Subcutaneous abdominal adipose tissue (tissue), 5 donors: Measurements from ENCODE around the gene ADAMTS12.

Source experiments
- H3K27ac ChIP-seq: one replicate; pipeline ENCODE4 v1.7.0; 2013; ENCODE audit warnings: low read depth, mild to moderate bottlenecking, inconsistent platforms, low read length, moderate library complexity
- H3K27me3 ChIP-seq, 5 donors: one replicate each; pipeline ENCODE4 v1.7.0; 2013; ENCODE audit warnings: low read length in 5 of 5, inconsistent platforms in 1 of 5; ENCODE audit not compliant: control insufficient read depth in 5 of 5, insufficient read depth in 4 of 5
- H3K36me3 ChIP-seq, 5 donors: one replicate each; pipeline ENCODE4 v1.7.0; 2013; ENCODE audit warnings: low read length in 5 of 5; ENCODE audit not compliant: control insufficient read depth in 5 of 5, insufficient read depth in 5 of 5
- H3K4me1 ChIP-seq, 5 donors: one replicate each; pipeline ENCODE4 v1.7.0; 2013; ENCODE audit warnings: low read length in 5 of 5, mild to moderate bottlenecking in 3 of 5, moderate library complexity in 1 of 5; ENCODE audit not compliant: control insufficient read depth in 5 of 5, insufficient read depth in 5 of 5
- H3K4me3 ChIP-seq, 5 donors: one replicate each; pipeline ENCODE4 v1.7.0; 2013; ENCODE audit warnings: low read length in 5 of 5, low read depth in 1 of 5
- H3K9ac ChIP-seq, 5 donors: one replicate each; pipeline ENCODE4 v1.7.0; 2013; ENCODE audit warnings: low read length in 5 of 5, mild to moderate bottlenecking in 4 of 5, moderate library complexity in 3 of 5
- H3K9me3 ChIP-seq, 5 donors: one replicate each; pipeline ENCODE4 v1.7.0; 2013; ENCODE audit warnings: low read length in 5 of 5; ENCODE audit not compliant: control insufficient read depth in 5 of 5
- donor health status: healthy.
- donor health status: healthy.
- donor health status: healthy.
- donor health status: healthy.
- donor health status: healthy.

Gene ADAMTS12

GRCh38 chr5:33852319-33852718, 39.5 kb downstream of the ADAMTS12 start:
- peak overlapping the region in 3 of 5 donors; percentile 20 to 36 (median 31) for H3K9ac ChIP-seq
- H3K4me3 ChIP-seq, result no peak overlapping the region
- peaks cover 3 to 58% (median 49%) of the 10 kb centered on the region in 5 donors for H3K4me1 ChIP-seq
- H3K27ac ChIP-seq, result peak overlapping the region; percentile 87
- no peaks in the 10 kb centered on the region for H3K9me3 ChIP-seq
- H3K27me3 ChIP-seq, result no peaks in the 10 kb centered on the region
- no peaks in the 10 kb centered on the region for H3K36me3 ChIP-seq

DNA sequence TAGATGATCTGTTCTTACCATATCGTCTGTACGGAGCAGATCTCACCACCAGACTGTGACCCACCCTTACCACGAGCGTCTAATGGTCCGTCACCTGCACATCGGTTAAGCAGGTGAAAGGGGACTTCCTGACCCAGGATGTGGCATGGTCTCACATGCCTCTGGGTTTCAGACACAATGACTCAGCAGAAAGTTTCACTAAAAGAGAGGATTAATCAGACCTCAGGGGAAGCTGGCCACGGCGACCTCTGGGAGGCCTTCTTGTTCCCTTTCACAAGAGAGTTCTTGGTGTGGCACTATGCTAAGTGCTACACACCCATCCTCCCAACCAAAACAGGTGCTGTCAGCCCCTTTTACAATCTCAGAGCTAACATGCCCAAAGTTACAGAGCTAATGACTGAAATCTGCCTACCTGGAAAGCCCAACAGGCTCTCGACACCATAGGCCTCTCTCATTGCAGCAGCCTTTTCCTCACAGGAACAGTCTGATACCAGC, 41.6 kb downstream of the ADAMTS12 start:
- Histone ChIP-seq H3K9me3 (no peaks in the 10 kb centered on the region), H3K27me3 (no peaks in the 10 kb centered on the region), H3K27ac (peak overlapping the region; percentile 87), H3K4me1 (peaks cover 3 to 56% (median 45%) of the 10 kb centered on the region in 5 donors), H3K4me3 (no peak overlapping the region), H3K36me3 (no peaks in the 10 kb centered on the region), H3K9ac (no peak overlapping the region)

DNA sequence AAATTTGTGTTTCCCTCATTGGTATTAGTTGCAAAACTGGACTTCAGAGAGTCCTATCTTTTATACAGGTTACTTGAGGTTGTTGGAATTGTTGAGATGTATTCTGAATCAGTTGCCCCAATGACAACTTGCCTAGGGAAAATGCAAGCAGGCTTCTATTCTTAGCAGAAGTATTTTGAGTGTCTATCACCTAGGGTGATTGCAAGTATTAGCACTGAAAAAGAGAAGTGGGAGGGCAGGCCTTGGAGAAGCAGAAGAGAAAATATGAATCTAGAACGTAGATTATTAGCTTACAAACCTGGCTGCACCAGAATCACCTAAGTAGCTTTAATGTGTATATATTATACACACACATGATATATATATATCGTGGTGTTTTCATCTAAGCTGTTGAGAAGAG, 43.2 kb downstream of the ADAMTS12 start:
- H3K4me3 ChIP-seq, result no peak overlapping the region
- H3K36me3 ChIP-seq, result no peaks in the 10 kb centered on the region
- H3K9me3 ChIP-seq, result no peaks in the 10 kb centered on the region
- peaks cover 3 to 41% (median 30%) of the 10 kb centered on the region in 5 donors for H3K4me1 ChIP-seq
- no peak overlapping the region for H3K9ac ChIP-seq
- H3K27me3 ChIP-seq, result no peaks in the 10 kb centered on the region
- no peak overlapping the region for H3K27ac ChIP-seq

DNA sequence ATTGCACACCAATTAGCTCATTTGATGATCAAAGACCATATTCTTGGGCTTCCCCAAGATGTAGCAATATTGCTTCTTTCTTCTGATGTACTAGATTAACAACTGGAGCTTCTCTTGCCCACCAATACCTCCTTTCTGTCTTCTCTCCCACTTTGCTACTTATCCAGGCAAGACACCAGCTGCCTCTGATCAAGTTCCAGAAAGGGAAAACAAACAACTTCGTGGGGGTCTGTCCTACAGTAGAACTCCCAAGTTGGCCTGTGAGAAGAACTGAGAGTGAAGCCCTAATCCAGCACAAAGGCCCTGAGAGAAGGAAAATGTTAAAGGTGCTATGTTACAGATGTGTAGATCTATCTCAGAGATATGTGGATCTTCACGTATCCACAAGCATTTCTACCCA, 44.9 kb downstream of the ADAMTS12 start:
- Histone ChIP-seq H3K27me3 (no peaks in the 10 kb centered on the region), H3K9ac (no peak overlapping the region), H3K4me3 (no peak overlapping the region), H3K36me3 (no peaks in the 10 kb centered on the region), H3K4me1 (peaks cover 3 to 26% (median 17%) of the 10 kb centered on the region in 5 donors), H3K9me3 (no peaks in the 10 kb centered on the region), H3K27ac (peak overlapping the region; percentile 5)

DNA sequence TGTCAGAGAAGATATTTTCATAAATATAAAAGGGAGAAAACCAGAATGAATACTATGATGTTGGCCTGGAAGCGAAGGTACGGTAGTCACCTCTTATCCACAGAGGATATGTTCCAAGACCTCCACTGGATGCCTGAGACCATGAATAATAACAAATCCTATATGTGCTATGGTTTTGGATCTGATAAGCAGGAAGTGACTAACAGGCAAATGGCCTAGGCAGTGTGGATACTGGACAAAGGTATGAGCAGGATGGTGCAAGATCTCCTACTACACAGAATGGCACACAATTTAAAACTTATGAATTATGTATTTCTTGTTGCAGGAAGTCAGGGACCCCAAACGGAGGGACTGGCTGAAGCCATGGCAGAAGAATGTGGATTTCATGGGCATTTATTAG, 48.2 kb downstream of the ADAMTS12 start:
- Histone ChIP-seq H3K27me3 (no peaks in the 10 kb centered on the region), H3K27ac (no peak overlapping the region), H3K4me1 (peaks cover 0 to 13% (median 4%) of the 10 kb centered on the region in 5 donors), H3K4me3 (no peak overlapping the region), H3K36me3 (no peaks in the 10 kb centered on the region), H3K9ac (no peak overlapping the region), H3K9me3 (no peaks in the 10 kb centered on the region)

GRCh38 chr5:33842456-33842855, 49.3 kb downstream of the ADAMTS12 start:
- Histone ChIP-seq H3K4me1 (peaks cover 0 to 14% (median 4%) of the 10 kb centered on the region in 5 donors), H3K27me3 (no peaks in the 10 kb centered on the region), H3K9me3 (no peaks in the 10 kb centered on the region), H3K36me3 (no peaks in the 10 kb centered on the region), H3K4me3 (no peak overlapping the region), H3K9ac (no peak overlapping the region), H3K27ac (no peak overlapping the region)

GRCh38 chr5:33841891-33842290, 49.9 kb downstream of the ADAMTS12 start:
- Histone ChIP-seq H3K36me3 (no peaks in the 10 kb centered on the region), H3K4me3 (no peak overlapping the region), H3K9ac (no peak overlapping the region), H3K9me3 (no peaks in the 10 kb centered on the region), H3K27me3 (no peaks in the 10 kb centered on the region), H3K4me1 (peaks cover 0 to 18% (median 4%) of the 10 kb centered on the region in 5 donors), H3K27ac (no peak overlapping the region)

DNA sequence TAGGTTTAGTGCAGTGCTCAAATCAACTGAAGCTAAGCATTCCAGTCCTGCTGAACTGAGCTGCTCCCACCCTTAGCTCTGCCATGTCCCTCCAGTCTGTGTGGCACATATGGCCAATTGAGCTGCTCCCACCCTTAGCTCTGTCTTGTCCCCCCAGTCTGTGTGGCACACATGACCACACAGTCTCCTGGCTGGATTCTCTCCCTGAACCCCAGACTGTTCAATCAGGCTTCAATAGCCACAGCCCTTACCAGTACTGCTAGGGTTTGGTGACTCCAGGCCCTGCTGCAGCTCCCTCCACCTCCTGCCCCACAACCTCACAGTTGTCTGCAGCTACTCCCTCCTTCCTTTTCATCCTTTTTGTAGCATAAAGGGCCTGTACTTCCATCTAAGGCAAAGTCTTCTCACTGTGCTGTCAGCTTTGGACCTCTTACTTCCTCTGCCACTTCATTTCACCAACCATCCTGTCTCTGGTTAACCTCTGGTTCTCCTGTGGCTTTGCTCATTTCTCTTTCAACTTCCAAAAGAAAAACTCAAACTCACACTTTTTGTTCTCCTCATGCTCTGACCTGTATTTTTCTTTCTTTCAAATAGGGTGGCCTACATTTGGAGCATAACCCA, 50.8 kb downstream of the ADAMTS12 start:
- H3K4me3 ChIP-seq, result no peak overlapping the region
- H3K9me3 ChIP-seq, result no peaks in the 10 kb centered on the region
- no peak overlapping the region for H3K9ac ChIP-seq
- no peaks in the 10 kb centered on the region for H3K27me3 ChIP-seq
- no peaks in the 10 kb centered on the region for H3K36me3 ChIP-seq
- H3K4me1 ChIP-seq, result peaks cover 0 to 15% (median 4%) of the 10 kb centered on the region in 5 donors
- no peak overlapping the region for H3K27ac ChIP-seq

DNA sequence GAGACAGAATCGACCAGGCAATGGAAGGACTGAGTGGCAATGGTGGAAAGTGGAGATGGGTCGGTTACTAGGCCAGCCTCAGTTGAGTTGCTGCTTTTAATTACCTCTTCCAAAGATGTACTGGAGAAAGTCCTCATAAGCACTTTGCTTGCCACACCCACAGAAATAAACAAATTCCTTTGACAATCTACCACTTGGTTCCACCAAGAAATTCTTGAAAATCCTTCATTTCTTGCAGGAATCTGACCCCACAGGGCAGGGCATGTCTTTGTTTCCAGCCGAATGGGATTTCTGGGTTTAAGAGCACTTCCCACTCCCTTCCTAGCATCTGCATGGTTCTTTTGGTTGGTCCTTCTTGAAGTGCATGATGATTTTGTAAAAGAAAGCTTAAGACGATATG, 54.5 kb downstream of the ADAMTS12 start:
- no peaks in the 10 kb centered on the region for H3K9me3 ChIP-seq
- H3K27ac ChIP-seq, result no peak overlapping the region
- no peaks in the 10 kb centered on the region for H3K36me3 ChIP-seq
- no peak overlapping the region for H3K4me3 ChIP-seq
- peaks cover 0 to 25% (median 8%) of the 10 kb centered on the region in 5 donors for H3K4me1 ChIP-seq
- no peak overlapping the region for H3K9ac ChIP-seq
- H3K27me3 ChIP-seq, result no peaks in the 10 kb centered on the region

DNA sequence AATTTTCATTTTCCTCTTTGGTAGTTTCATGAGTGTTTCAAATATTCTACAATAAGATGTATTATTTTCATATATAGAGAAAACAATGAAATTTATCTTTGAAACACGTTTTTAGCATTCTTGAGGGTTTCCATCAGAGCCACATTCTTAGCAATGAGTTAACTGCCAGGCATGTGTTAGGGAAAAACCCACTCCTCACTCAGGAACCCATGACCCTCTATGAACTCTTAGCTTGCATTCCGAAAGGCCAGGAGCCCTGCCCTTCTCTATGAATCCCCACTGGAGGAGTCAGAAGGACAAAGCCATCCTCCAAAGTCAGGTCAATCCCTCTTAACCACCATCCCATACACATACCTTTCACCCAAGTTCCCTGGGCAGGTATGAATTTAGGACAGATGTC, 57.5 kb downstream of the ADAMTS12 start:
- no peaks in the 10 kb centered on the region for H3K9me3 ChIP-seq
- H3K36me3 ChIP-seq, result peaks cover 0 to 5% (median 0%) of the 10 kb centered on the region in 5 donors
- no peaks in the 10 kb centered on the region for H3K27me3 ChIP-seq
- H3K4me3 ChIP-seq, result no peak overlapping the region
- H3K27ac ChIP-seq, result no peak overlapping the region
- no peak overlapping the region for H3K9ac ChIP-seq
- H3K4me1 ChIP-seq, result peaks cover 0 to 20% (median 5%) of the 10 kb centered on the region in 5 donors
